Trophoblast cell (in vitro differentiated cells and primary cell): ENCODE results near the gene MTMR3.
A peak's percentile ranks its signal among the peaks of the same experiment; 100 is the strongest.

Experiments
- DNase-seq, 2 donors: peaks; one replicate each; pipeline ENCODE4 v3.0.0-alpha.2; 2016
- H2AFZ ChIP-seq: 2 replicates; pipeline ENCODE4 v1.6.1; 2013; ENCODE audit warnings: low read length, moderate library complexity, mild to moderate bottlenecking; ENCODE audit not compliant: insufficient read depth, poor library complexity
- H2AK5ac ChIP-seq: 2 replicates; pipeline ENCODE4 v1.6.1; 2013; ENCODE audit warnings: mild to moderate bottlenecking, low read length
- H2BK120ac ChIP-seq: 2 replicates; pipeline ENCODE4 v1.6.1; 2013; ENCODE audit warnings: low read length, mild to moderate bottlenecking, moderate library complexity; ENCODE audit not compliant: insufficient read depth, poor library complexity
- H2BK12ac ChIP-seq: 2 replicates; pipeline ENCODE4 v1.6.1; 2013; ENCODE audit warnings: mild to moderate bottlenecking, low read length, moderate library complexity
- H2BK5ac ChIP-seq: 2 replicates; pipeline ENCODE4 v1.6.1; 2013; ENCODE audit warnings: low read length, low read depth, moderate library complexity, mild to moderate bottlenecking; ENCODE audit not compliant: poor library complexity
- H3K14ac ChIP-seq: 2 replicates; pipeline ENCODE4 v1.6.1; 2013; ENCODE audit warnings: mild to moderate bottlenecking, low read length
- H3K18ac ChIP-seq: 2 replicates; pipeline ENCODE4 v1.6.1; 2013; ENCODE audit warnings: mild to moderate bottlenecking, low read length
- H3K23ac ChIP-seq: 2 replicates; pipeline ENCODE4 v1.6.1; 2013; ENCODE audit warnings: low read length
- H3K27ac ChIP-seq: 2 replicates; pipeline ENCODE4 v1.5.1; 2013; ENCODE audit warnings: low read depth, mild to moderate bottlenecking, inconsistent platforms, low read length, moderate library complexity
- H3K27me3 ChIP-seq: 2 replicates; pipeline ENCODE4 v1.6.1; 2013; ENCODE audit warnings: inconsistent platforms, mild to moderate bottlenecking, low read length, moderate library complexity; ENCODE audit not compliant: insufficient read depth
- H3K36me3 ChIP-seq, 2 experiments: 1 replicate in 1 of 2; 2 replicates in 1 of 2; pipeline ENCODE4 v1.6.1; 2013; ENCODE audit warnings: low read length in 2 of 2, mild to moderate bottlenecking in 2 of 2, moderate library complexity in 1 of 2; ENCODE audit not compliant: insufficient read depth in 2 of 2, control insufficient read depth in 1 of 2
- H3K4ac ChIP-seq: 2 replicates; pipeline ENCODE4 v1.6.1; 2013; ENCODE audit warnings: low read depth, mild to moderate bottlenecking, low read length, moderate library complexity
- H3K4me1 ChIP-seq, 2 experiments: 1 replicate in 1 of 2; 2 replicates in 1 of 2; pipeline ENCODE4 v1.6.1; 2013; ENCODE audit warnings: low read length in 2 of 2, mild to moderate bottlenecking in 2 of 2, moderate library complexity in 1 of 2; ENCODE audit not compliant: insufficient read depth in 2 of 2, control insufficient read depth in 1 of 2
- H3K4me2 ChIP-seq: 2 replicates; pipeline ENCODE4 v1.6.1; 2013; ENCODE audit warnings: inconsistent platforms, mild to moderate bottlenecking, low read length, moderate library complexity
- H3K4me3 ChIP-seq: 2 replicates; pipeline ENCODE4 v1.5.1; 2013; ENCODE audit warnings: mild to moderate bottlenecking, low read depth, low read length, inconsistent platforms
- H3K79me1 ChIP-seq: one replicate; pipeline ENCODE4 v1.6.1; 2013; ENCODE audit warnings: low read length
- H3K79me2 ChIP-seq: 2 replicates; pipeline ENCODE4 v1.6.1; 2013; ENCODE audit warnings: low read length, mild to moderate bottlenecking; ENCODE audit not compliant: control insufficient read depth, insufficient read depth, poor library complexity
- H3K9ac ChIP-seq: 2 replicates; pipeline ENCODE4 v1.6.1; 2013; ENCODE audit warnings: mild to moderate bottlenecking, low read length
- H3K9me3 ChIP-seq: 2 replicates; pipeline ENCODE4 v1.6.1; 2013; ENCODE audit warnings: low read depth, mild to moderate bottlenecking, control low read depth, inconsistent platforms, low read length; ENCODE audit not compliant: insufficient read depth
- H4K12ac ChIP-seq: 2 replicates; pipeline ENCODE4 v1.6.1; 2013; ENCODE audit warnings: low read depth, mild to moderate bottlenecking, low read length, moderate library complexity
- H4K8ac ChIP-seq: 2 replicates; pipeline ENCODE4 v1.6.1; 2013; ENCODE audit warnings: low read depth, mild to moderate bottlenecking, low read length, moderate library complexity
- H4K91ac ChIP-seq: one replicate; pipeline ENCODE4 v1.6.1; 2013; ENCODE audit warnings: low read depth, mild to moderate bottlenecking, low read length, moderate library complexity
- WGBS: extraction: QIAGEN DNeasy Blood & Tissue Kit; methylation state at CpG from one replicate; pipeline ENCODE4 v1.1.7; 2013; ENCODE audit warnings: missing lambda C conversion rate; ENCODE audit not compliant: insufficient read length, insufficient coverage; ENCODE audit errors: extremely low coverage; 5-methylcytosine and 5-hydroxymethylcytosine counted together

The MTMR3 gene

DNA sequence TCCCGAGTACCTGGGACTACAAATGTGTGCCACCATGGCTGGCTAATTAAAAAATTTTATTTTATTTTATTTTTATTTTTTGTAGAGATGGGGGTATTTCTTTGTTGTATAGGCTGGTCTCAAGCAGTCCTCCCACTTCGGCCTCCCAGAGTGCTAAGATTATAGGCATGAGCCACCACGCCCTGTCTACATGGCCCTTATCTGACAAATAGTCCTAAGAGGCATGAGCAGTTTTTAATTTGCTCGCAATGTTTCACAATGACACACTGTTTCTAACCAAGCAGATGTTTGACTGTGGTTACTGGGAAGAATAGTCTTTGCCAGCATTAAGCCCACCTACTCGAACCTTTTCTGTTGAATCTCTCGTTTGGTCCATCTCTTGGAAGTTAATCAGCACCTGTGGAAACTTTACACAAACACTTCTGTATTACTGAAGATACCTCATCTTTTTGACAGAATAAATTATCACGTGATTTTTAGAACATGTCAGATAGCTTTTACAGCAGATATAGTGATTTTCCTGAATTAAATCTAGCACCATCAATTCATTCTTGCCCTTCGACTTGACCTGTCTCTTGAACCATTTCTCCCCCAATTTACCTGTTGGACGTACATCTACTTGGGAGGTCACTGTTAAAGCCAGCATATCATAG, 71.4 kb downstream of the MTMR3 start:
- Histone ChIP-seq H3K27me3 (no peaks in the 10 kb centered on the region), H3K4me2 (no peak overlapping the region), H3K27ac (no peak overlapping the region), H3K79me1 (no peaks in the 10 kb centered on the region), H4K8ac (no peak overlapping the region), H3K9ac (no peak overlapping the region), H3K9me3 (no peaks in the 10 kb centered on the region), H3K18ac (no peak overlapping the region), H2AFZ (no peak overlapping the region), H2BK5ac (no peak overlapping the region), H3K79me2 (no peaks in the 10 kb centered on the region), H2AK5ac (no peak overlapping the region), H2BK120ac (no peak overlapping the region), H4K91ac (no peak overlapping the region), H3K36me3 (peaks cover 0 to 2% of the 10 kb centered on the region in 2 experiments), H3K4me1 (no peaks in the 10 kb centered on the region), H3K23ac (no peak overlapping the region), H2BK12ac (no peak overlapping the region), H3K4me3 (no peak overlapping the region), H4K12ac (no peak overlapping the region), H3K4ac (peak overlapping the region; percentile 33), H3K14ac (no peak overlapping the region)
- WGBS = no CpG with 5 or more reads among the region's 9 CpGs
- peak; percentile 61 to 77 for DNase-seq

DNA sequence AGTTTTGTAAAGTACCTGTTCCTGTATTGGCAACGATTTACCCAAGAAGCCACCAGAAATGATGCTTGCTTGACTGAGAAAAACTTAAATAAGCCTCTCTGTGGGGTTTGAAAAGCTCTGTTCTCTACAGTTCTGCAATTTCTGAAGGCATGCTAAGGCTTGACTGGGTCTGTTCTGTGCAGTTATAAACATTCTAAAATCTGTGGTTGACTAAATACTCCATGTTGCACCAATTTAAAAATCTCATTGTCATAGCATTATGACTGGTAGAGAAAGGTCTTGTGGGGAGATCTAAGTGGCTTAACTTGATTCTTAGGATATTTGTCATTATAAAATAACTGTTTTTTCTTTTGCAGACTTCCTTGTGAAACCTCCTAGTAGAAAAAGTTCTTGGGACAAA, 73.7 kb downstream of the MTMR3 start:
- H3K4ac ChIP-seq = no peak overlapping the region
- DNase-seq = no peak
- no peaks in the 10 kb centered on the region for H3K27me3 ChIP-seq
- no peak overlapping the region for H4K8ac ChIP-seq
- no peak overlapping the region for H2AK5ac ChIP-seq
- no CpG with 5 or more reads among the region's 1 CpG for WGBS
- H3K23ac ChIP-seq = no peak overlapping the region
- H3K14ac ChIP-seq = no peak overlapping the region
- H2BK12ac ChIP-seq = no peak overlapping the region
- no peak overlapping the region for H2BK120ac ChIP-seq
- no peak overlapping the region for H3K9ac ChIP-seq
- H4K12ac ChIP-seq = no peak overlapping the region
- no peak overlapping the region for H3K18ac ChIP-seq
- no peaks in the 10 kb centered on the region for H3K4me1 ChIP-seq
- no peak overlapping the region for H2BK5ac ChIP-seq
- no peak overlapping the region for H2AFZ ChIP-seq
- no peak overlapping the region for H4K91ac ChIP-seq
- H3K79me1 ChIP-seq = no peaks in the 10 kb centered on the region
- H3K36me3 ChIP-seq = peaks cover 0 to 2% of the 10 kb centered on the region in 2 experiments
- no peak overlapping the region for H3K4me3 ChIP-seq
- H3K27ac ChIP-seq = no peak overlapping the region
- H3K9me3 ChIP-seq = no peaks in the 10 kb centered on the region
- no peak overlapping the region for H3K4me2 ChIP-seq
- no peaks in the 10 kb centered on the region for H3K79me2 ChIP-seq

DNA sequence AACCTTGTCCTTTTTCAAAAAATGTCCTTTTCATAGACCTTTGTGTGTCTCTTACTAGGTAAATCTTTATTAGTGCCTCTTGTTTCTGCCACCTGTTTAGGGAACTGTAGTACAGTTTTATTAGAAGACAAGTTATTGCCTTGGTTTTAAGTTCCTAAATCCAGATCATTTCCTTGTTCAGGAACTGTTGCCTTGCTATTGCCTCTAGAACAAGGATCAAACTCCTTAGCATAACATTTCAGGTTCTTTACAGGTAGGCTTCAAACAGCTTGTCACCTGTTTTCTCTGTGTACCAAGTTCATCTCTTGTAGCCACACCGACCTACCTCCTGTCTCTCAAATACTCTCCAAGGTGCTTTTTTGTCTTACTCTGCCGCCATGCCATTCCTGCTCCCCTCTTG, 75.2 kb downstream of the MTMR3 start:
- Histone ChIP-seq H2BK120ac (no peak overlapping the region), H4K12ac (no peak overlapping the region), H3K14ac (no peak overlapping the region), H2AK5ac (no peak overlapping the region), H3K27ac (no peak overlapping the region), H3K9me3 (no peaks in the 10 kb centered on the region), H3K4me1 (no peaks in the 10 kb centered on the region), H3K79me2 (no peaks in the 10 kb centered on the region), H3K79me1 (no peaks in the 10 kb centered on the region), H3K9ac (no peak overlapping the region), H4K8ac (no peak overlapping the region), H2BK12ac (no peak overlapping the region), H3K4ac (no peak overlapping the region), H3K36me3 (peaks cover 0 to 2% of the 10 kb centered on the region in 2 experiments), H3K27me3 (no peaks in the 10 kb centered on the region), H3K18ac (no peak overlapping the region), H4K91ac (no peak overlapping the region), H2AFZ (no peak overlapping the region), H2BK5ac (no peak overlapping the region), H3K4me3 (no peak overlapping the region), H3K23ac (no peak overlapping the region), H3K4me2 (no peak overlapping the region)
- no peak for DNase-seq
- no CpG with 5 or more reads among the region's 2 CpGs for WGBS

DNA sequence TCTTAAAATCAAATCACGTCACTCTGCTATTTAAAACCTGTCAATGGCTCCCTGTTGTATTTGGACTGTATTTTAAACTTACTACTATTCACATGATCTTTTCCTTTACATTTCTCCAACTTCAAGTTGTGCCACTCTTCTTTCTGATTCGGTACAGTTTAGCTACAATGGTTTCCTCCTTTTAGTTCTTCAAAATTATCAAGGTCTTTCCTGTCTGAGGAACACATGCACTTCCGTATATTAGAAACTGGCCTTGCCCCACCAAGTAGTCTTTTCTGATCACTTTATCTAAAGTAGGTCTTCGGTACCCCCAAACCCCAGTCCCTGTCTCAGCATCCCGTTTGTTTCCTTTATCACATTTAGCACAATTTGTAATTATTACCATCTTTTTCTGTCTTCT, 81.8 kb downstream of the MTMR3 start:
- 100% methylated on average over 1 of the region's 5 CpGs for WGBS
- Histone ChIP-seq H4K12ac (no peak overlapping the region), H3K9ac (no peak overlapping the region)

More for the DNA sequence above, 81.8 kb downstream of the MTMR3 start:
- H3K79me1 ChIP-seq = no peaks in the 10 kb centered on the region
- no peak overlapping the region for H3K14ac ChIP-seq
- DNase-seq = no peak
- H2BK5ac ChIP-seq = no peak overlapping the region
- no peak overlapping the region for H4K91ac ChIP-seq
- H2BK12ac ChIP-seq = no peak overlapping the region
- H3K4me1 ChIP-seq = no peaks in the 10 kb centered on the region
- H3K27ac ChIP-seq = no peak overlapping the region
- H3K23ac ChIP-seq = no peak overlapping the region
- no peak overlapping the region for H3K4me3 ChIP-seq
- no peak overlapping the region for H2AK5ac ChIP-seq
- no peaks in the 10 kb centered on the region for H3K9me3 ChIP-seq
- H3K36me3 ChIP-seq = peaks cover 0 to 3% of the 10 kb centered on the region in 2 experiments
- no peak overlapping the region for H3K18ac ChIP-seq
- H3K79me2 ChIP-seq = no peaks in the 10 kb centered on the region
- H3K27me3 ChIP-seq = no peaks in the 10 kb centered on the region
- no peak overlapping the region for H2BK120ac ChIP-seq
- H4K8ac ChIP-seq = no peak overlapping the region
- H3K4me2 ChIP-seq = no peak overlapping the region
- H2AFZ ChIP-seq = no peak overlapping the region
- no peak overlapping the region for H3K4ac ChIP-seq
